GM10847 (cell line): ENCODE measurements around the gene BLCAP.

Experiments
- POLR2A ChIP-seq: IDR thresholded peaks from 2 replicates; pipeline ENCODE4 v1.6.1; 2011; ENCODE audit not compliant: insufficient read length; ENCODE audit errors: extremely low read depth

The BLCAP gene

DNA sequence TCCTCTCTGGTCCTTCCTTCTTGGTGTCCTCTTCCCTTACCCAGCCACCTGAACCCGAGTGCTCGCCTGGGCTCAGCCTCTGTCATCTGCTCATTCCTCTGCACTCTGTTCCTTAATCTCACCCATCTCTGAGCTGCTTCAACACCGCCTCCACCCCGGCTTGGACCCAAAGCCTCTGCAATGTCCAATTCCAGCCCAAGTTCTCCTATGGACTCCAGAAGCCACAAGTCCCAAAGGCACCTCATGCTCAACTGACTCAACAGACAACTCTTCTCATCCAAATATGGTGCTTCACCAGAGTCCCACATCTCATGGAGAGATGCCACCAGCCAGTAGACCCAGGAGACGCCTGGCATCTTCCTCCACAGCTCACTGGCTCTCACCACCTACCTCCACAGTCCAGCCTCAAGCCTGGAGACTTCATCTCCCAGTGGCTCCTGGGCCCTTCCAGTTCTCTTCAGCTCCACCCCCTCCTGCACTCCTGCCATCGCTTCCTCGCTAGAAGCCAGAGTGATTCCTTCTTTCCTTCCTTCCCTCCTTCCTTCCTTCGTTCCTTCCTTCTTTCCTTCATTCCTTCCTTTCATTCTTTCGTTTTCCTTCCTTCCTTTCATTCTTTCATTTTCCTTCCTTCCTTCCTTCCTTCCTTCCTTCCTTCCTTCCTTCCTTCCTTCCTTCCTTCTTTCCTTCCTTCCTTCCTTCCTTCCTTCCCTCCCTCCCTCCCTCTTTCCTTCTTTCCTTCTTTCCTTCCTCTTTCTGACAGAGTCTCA, 47.6 kb downstream of the BLCAP start:
- TF ChIP-seq POLR2A = no peak

- TF ChIP-seq POLR2A = no peak
Observed at GRCh38 chr20:37479266-37479665, 48.4 kb downstream of the BLCAP start.

DNA sequence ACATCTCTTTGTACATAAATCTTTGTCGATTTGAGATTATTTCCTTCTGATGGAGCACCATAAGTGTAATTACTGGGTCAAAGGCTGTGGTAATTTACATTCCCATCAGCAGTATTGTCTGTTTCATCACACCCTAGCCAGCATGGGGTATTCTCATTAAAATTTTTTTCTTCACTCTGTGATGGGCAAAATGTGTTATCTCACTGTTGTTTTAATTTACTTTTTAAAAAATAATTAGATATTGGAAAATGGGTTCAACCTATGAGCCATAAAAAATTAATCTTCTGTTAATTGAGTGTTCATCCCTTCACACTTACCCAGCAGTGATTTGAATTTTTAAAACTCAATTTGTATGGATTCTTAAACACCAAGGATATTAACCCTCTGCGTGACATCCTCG, 50.6 kb downstream of the BLCAP start:
- no peak for TF ChIP-seq POLR2A

- TF ChIP-seq POLR2A = no peak
Observed at GRCh38 chr20:37475252-37475651, 52.4 kb downstream of the BLCAP start.

DNA sequence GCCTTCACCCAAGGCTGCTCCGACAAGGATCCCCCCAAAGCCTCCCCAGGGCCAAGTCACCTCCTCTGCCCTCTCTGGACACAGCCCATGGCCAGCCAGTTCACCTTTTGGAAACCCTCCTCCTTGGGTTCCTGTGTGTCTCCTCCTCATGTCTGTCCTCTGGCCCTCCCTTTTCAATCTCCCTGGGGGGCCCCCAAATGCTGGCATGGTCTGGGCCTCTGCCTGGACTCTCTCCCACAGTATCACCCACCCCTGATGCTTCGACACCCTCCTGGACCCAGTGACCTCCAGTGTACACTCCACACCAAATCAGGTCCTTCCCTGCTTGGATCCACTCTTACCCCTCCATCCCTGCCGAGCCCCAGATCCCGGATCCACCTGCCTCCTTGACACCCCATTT, 53.3 kb downstream of the BLCAP start:
- TF ChIP-seq POLR2A = no peak

GRCh38 chr20:37473249-37474000, 54.3 kb downstream of the BLCAP start:
- TF ChIP-seq POLR2A = no peak

DNA sequence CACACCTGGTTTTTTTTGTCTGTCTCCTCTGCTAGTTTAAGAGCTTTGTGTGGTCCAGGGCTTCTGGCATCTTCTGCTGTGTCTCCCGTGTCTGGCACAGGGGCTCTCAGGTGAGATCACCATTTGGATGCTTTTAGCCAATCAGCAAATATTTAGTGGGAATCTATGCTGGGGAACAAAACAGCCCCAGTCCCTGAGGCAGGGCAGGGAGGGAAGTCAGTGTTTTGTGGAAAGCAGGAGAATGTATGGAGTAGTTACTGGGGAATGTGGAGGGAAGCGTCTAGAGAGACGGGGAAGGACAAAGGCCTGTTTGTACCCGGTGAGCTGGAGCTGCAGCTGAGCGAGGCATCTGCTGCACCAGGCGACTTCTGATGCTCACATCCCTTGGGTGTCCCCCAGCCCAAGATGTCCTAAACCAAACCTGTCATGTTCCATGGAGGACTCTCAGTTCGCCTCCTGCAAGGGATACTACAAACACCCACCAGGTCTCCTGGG, 55.9 kb downstream of the BLCAP start:
- no peak for TF ChIP-seq POLR2A

- TF ChIP-seq POLR2A = no peak
Observed at GRCh38 chr20:37469531-37469930, 58.1 kb downstream of the BLCAP start.

DNA sequence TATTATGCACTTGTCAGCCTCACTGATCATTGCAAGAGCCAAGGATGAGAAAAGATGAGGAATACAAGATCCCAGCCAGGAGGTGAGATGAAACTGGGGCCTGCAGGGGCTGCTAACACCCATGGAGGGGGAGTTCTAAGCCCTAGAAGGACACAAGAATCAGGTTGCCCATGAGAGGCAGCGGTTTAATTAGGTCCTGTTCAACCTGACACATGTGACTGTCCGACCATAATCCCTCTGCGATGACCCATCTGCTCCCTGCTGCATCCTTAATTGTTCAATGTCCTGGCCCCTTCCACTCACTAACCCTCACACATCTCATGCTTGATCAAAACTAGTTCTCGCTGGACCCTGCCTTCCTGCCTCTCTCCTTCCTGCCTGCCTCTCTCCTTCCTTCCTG, 58.8 kb downstream of the BLCAP start:
- no peak for TF ChIP-seq POLR2A
